ENCODE data around the gene OR7C2.

OR7C2 gene

GRCh38 chr19:14941189-14941588, at the start of gene OR7C2:
Gene OR7C2 (plus strand): TSS chr19:14941489. CDS start chr19:14941489, 0 bp downstream.
- TF ChIP-seq CTCF (conservative IDR thresholded peaks at IDR 0.05; ENCODE audit: control insufficient read depth, insufficient read depth, low read depth, low read length), result no peak
- H3K4me3 ChIP-seq (ENCODE audit: control insufficient read depth, low read depth, low read length), result no peak within 1 kb of the TSS
- DNase-seq (ENCODE audit: low read depth), result no peak

- no peak for DNase-seq (ENCODE audit: low read depth)
- TF ChIP-seq CTCF (conservative IDR thresholded peaks at IDR 0.05; ENCODE audit: control insufficient read depth, insufficient read depth, low read depth, low read length), result no peak
- no peak overlapping the region for H3K4me3 ChIP-seq (ENCODE audit: control insufficient read depth, low read depth, low read length)
Measured at GRCh38 chr19:14901675-14902260, 39.5 kb upstream of the OR7C2 start.

- no peak for DNase-seq (ENCODE audit: low read depth)
- H3K4me3 ChIP-seq (ENCODE audit: control insufficient read depth, low read depth, low read length), result no peak overlapping the region
- no peak for TF ChIP-seq CTCF (conservative IDR thresholded peaks at IDR 0.05; ENCODE audit: control insufficient read depth, insufficient read depth, low read depth, low read length)
Measured at GRCh38 chr19:14906711-14907110, 34.6 kb upstream of the OR7C2 start.

- no peak overlapping the region for H3K4me3 ChIP-seq (ENCODE audit: control insufficient read depth, low read depth, low read length)
- no peak for TF ChIP-seq CTCF (conservative IDR thresholded peaks at IDR 0.05; ENCODE audit: control insufficient read depth, insufficient read depth, low read depth, low read length)
Measured at GRCh38 chr19:14915116-14915515, 26.2 kb upstream of the OR7C2 start.

GRCh38 chr19:14916848-14917247, 24.4 kb upstream of the OR7C2 start:
- H3K4me3 ChIP-seq (ENCODE audit: control insufficient read depth, low read depth, low read length), result no peak overlapping the region
- TF ChIP-seq CTCF (conservative IDR thresholded peaks at IDR 0.05; ENCODE audit: control insufficient read depth, insufficient read depth, low read depth, low read length), result no peak
- DNase-seq (ENCODE audit: low read depth), result no peak

More at GRCh38 chr19:14915116-14915515, 26.2 kb upstream of the OR7C2 start:
- no peak for DNase-seq (ENCODE audit: low read depth)

- no peak for TF ChIP-seq CTCF (conservative IDR thresholded peaks at IDR 0.05; ENCODE audit: control insufficient read depth, insufficient read depth, low read depth, low read length)
- DNase-seq (ENCODE audit: low read depth), result no peak
- H3K4me3 ChIP-seq (ENCODE audit: control insufficient read depth, low read depth, low read length), result no peak overlapping the region
Measured at GRCh38 chr19:14933506-14933905, 7.8 kb upstream of the OR7C2 start.

GRCh38 chr19:14940266-14940665, 1.0 kb upstream of the OR7C2 start:
- DNase-seq (ENCODE audit: low read depth), result no peak
- H3K4me3 ChIP-seq (ENCODE audit: control insufficient read depth, low read depth, low read length), result no peak overlapping the region
- TF ChIP-seq CTCF (conservative IDR thresholded peaks at IDR 0.05; ENCODE audit: control insufficient read depth, insufficient read depth, low read depth, low read length), result no peak

Data from fibroblast of mammary gland (primary cell).